ENCODE results near the gene PDCD2L.

DNA sequence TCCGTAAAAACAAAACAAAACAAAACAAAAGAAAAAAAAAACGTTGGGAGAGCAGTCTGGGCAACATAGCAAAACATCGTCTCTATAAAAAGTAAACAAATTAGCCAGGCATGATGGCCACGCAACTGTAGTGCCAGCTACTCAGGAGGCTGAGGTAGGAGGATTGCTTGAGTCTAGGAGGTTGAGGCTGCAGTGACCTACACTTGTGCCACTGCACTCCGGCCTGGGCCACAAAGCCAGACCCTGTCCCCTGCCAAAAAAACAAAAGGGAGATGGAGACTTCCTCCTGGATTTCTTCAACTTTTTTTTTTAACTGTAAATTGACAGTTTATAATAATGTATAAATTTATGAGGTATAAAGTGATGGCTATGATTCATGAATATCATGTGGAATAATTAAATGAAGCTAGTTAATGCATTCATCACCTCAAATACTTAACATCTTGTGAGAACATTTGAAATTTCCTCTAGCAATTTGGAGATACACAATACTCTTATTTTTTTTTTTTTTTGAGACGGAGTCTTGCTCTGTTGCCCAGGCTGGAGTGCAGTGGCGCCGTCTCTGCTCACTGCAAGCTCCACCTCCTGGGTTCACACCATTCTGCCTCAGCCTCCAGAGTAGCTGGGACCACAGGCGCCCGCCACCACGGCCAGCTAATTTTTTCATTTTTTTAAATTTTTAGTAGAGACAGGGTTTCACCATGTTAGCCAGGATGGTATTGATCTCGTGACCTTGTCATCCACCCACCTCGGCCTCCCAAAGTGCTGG, 1.9 kb downstream of the PDCD2L start:
- TF ChIP-seq, protein P1, sequence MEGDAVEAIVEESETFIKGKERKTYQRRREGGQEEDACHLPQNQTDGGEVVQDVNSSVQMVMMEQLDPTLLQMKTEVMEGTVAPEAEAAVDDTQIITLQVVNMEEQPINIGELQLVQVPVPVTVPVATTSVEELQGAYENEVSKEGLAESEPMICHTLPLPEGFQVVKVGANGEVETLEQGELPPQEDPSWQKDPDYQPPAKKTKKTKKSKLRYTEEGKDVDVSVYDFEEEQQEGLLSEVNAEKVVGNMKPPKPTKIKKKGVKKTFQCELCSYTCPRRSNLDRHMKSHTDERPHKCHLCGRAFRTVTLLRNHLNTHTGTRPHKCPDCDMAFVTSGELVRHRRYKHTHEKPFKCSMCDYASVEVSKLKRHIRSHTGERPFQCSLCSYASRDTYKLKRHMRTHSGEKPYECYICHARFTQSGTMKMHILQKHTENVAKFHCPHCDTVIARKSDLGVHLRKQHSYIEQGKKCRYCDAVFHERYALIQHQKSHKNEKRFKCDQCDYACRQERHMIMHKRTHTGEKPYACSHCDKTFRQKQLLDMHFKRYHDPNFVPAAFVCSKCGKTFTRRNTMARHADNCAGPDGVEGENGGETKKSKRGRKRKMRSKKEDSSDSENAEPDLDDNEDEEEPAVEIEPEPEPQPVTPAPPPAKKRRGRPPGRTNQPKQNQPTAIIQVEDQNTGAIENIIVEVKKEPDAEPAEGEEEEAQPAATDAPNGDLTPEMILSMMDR (IDR thresholded peaks at IDR 0.05), result no peak
- TF ChIP-seq POLR2A (IDR thresholded peaks at IDR 0.05), result no peak
